ENCODE data around the gene WNT5B. TPM values are rescaled to one million over a fixed set of nuclear protein-coding genes. Genes with fewer than 3 reads are reported as not detected.

Gene WNT5B
- polyA plus RNA-seq, 12 donors: 16.5 to 35.5 (median 25.9) TPM; not detected in 1

GRCh38 chr12:1647285-1647669 is 18.2 kb downstream of the WNT5B start:
- no peak for DNase-seq

GRCh38 chr12:1650260-1650977 is 21.4 kb downstream of the WNT5B start:
- no peak for DNase-seq

GRCh38 chr12:1650978-1651361 is 21.9 kb downstream of the WNT5B start:
- no peak for DNase-seq

- no peak for DNase-seq
These were observed 22.9 kb downstream of the WNT5B start for GRCh38 chr12:1651946-1652345.

GRCh38 chr12:1655225-1655788 is 26.3 kb downstream of the WNT5B start:
- DNase-seq: no peak

- no peak for DNase-seq
These were observed 27.9 kb downstream of the WNT5B start for GRCh38 chr12:1656902-1657301.

- no peak for DNase-seq
These were observed 28.7 kb downstream of the WNT5B start for GRCh38 chr12:1657688-1658087.

- no peak for DNase-seq
These were observed 31.5 kb downstream of the WNT5B start for GRCh38 chr12:1660304-1661187.

- peak; percentile 80 for DNase-seq
These were observed 32.7 kb downstream of the WNT5B start for GRCh38 chr12:1661553-1662335.

GRCh38 chr12:1662761-1663439 is 33.9 kb downstream of the WNT5B start:
- DNase-seq: no peak

GRCh38 chr12:1663440-1664132 is 34.6 kb downstream of the WNT5B start:
- DNase-seq: no peak

- no peak for DNase-seq
These were observed 36.3 kb downstream of the WNT5B start for GRCh38 chr12:1665366-1665765.

- no peak for DNase-seq
These were observed 37.2 kb downstream of the WNT5B start for GRCh38 chr12:1666215-1666614.

GRCh38 chr12:1666685-1667162 is 37.7 kb downstream of the WNT5B start:
- no peak for DNase-seq

- DNase-seq: no peak
These were observed 40.0 kb downstream of the WNT5B start for GRCh38 chr12:1668833-1669543.

- no peak for DNase-seq
These were observed 41.6 kb downstream of the WNT5B start for GRCh38 chr12:1670358-1671268.

GRCh38 chr12:1676043-1676442 is 47.0 kb downstream of the WNT5B start:
- no peak for DNase-seq

GRCh38 chr12:1680804-1681492 is 51.9 kb downstream of the WNT5B start:
- DNase-seq: no peak
